GM12878 (cell line): ENCODE measurements around the gene ASIC4. TPM values are rescaled to one million over a fixed set of nuclear protein-coding genes. Genes with fewer than 3 reads are reported as not detected.

Experiments
- ATAC-seq: fragments of 200-7000 bp; cut with Tn5 transposase; 3 replicates; pipeline ENCODE4 v1.9.1; 2020; ENCODE audit warnings: mild to moderate bottlenecking, moderate library complexity
- BruUV-seq: library from RNA; stranded (reverse); fragments of 400-500 nt; replicated peaks from 2 replicates; lab custom pipeline; 2021; lab: Mats Ljungman, UMichigan
- CTCF ChIA-PET: fragments of 300-600 bp; sonication (Branson Sonifier 250); formaldehyde crosslinking; extraction: SDS; loops from one replicate; lab custom pipeline; 2021; ENCODE audit warnings: inconsistent platforms; lab: Yijun Ruan, JAX
- POLR2A ChIA-PET: fragments of 350-600 bp; formaldehyde crosslinking; extraction: SDS; loops from one replicate; lab custom pipeline; 2021; ENCODE audit warnings: inconsistent platforms; lab: Charles Lee
- RAD21 ChIA-PET: fragments of 300-600 bp; sonication (Branson Sonifier 250); formaldehyde crosslinking; loops from one replicate; lab custom pipeline; 2023; ENCODE audit warnings: antibody characterized with exemption; ENCODE audit not compliant: unreplicated experiment; lab: Charles Lee
- SMC1A ChIA-PET: fragments of 300-600 bp; sonication (Branson Sonifier 250); formaldehyde crosslinking; loops from one replicate; lab custom pipeline; 2023; ENCODE audit not compliant: unreplicated experiment, uncharacterized antibody; lab: Charles Lee
- DNase-seq: peaks from one replicate; pipeline ENCODE4 v3.0.0-alpha.2; 2011; ENCODE audit warnings: low read depth, low spot score
- FAIRE-seq: peaks from 3 replicates; lab custom pipeline; 2011; peaks lifted over from hg19 to GRCh38; lab: Jason Lieb, UNC
- H2AFZ ChIP-seq: 2 replicates; pipeline ENCODE4 v1.6.0; 2011; ENCODE audit warnings: low read depth, low read length, control low read depth; ENCODE audit not compliant: control insufficient read depth
- H3K27ac ChIP-seq: 2 replicates; pipeline ENCODE4 v1.5.1; 2011; ENCODE audit warnings: control low read depth; ENCODE audit not compliant: control insufficient read depth, insufficient read depth
- H3K27me3 ChIP-seq, 2 experiments: replicated peaks in 1 of 2; 2 replicates each; pipeline versions ENCODE4 v1.6.0 to v1.6.1; 2011; ENCODE audit warnings: low read length in 1 of 2; ENCODE audit not compliant: control insufficient read depth in 2 of 2, insufficient read depth in 2 of 2
- H3K36me3 ChIP-seq, 2 experiments: 2 replicates each; pipeline ENCODE4 v1.5.1; 2011; ENCODE audit warnings: low read length in 1 of 2; ENCODE audit not compliant: control insufficient read depth in 2 of 2, insufficient read depth in 2 of 2
- H3K4me1 ChIP-seq: 2 replicates; pipeline ENCODE4 v1.6.1; 2011; ENCODE audit warnings: mild to moderate bottlenecking, low read length, moderate library complexity, mixed read lengths; ENCODE audit not compliant: control insufficient read depth, insufficient read depth
- H3K4me2 ChIP-seq: 2 replicates; pipeline ENCODE4 v1.6.0; 2011; ENCODE audit warnings: control low read depth; ENCODE audit not compliant: control insufficient read depth, insufficient read depth
- H3K4me3 ChIP-seq: fragments of 200-600 bp; sonication (generic); 2 replicates; pipeline ENCODE4 v1.5.1; 2016
- H3K79me2 ChIP-seq: 2 replicates; pipeline ENCODE4 v1.6.0; 2011; ENCODE audit warnings: low read length; ENCODE audit not compliant: control insufficient read depth, insufficient read depth
- H3K9ac ChIP-seq: 2 replicates; pipeline ENCODE4 v1.8.0; 2011; ENCODE audit warnings: low read length, control low read depth, mixed read lengths; ENCODE audit not compliant: control insufficient read depth, insufficient read depth
- H3K9me3 ChIP-seq: replicated peaks from 3 replicates; pipeline ENCODE4 v1.5.1; 2011; ENCODE audit warnings: mild to moderate bottlenecking, low read length; ENCODE audit not compliant: control insufficient read depth, insufficient read depth
- H4K20me1 ChIP-seq: 2 replicates; pipeline ENCODE4 v1.6.0; 2011; ENCODE audit not compliant: control insufficient read depth, insufficient read depth
- CBX5 ChIP-seq: sonication (generic); IDR thresholded peaks from 2 replicates; pipeline ENCODE4 v1.6.1; 2016; ENCODE audit warnings: low read depth, moderate library complexity, mild to moderate bottlenecking, inconsistent platforms
- RAD51 ChIP-seq: fragments of 450-650 bp; IDR thresholded peaks from 2 replicates; pipeline ENCODE4 v1.6.1; 2016; ENCODE audit warnings: moderate library complexity, mild to moderate bottlenecking, inconsistent platforms
- SMAD1 ChIP-seq: fragments of 450-650 bp; IDR thresholded peaks from 2 replicates; pipeline ENCODE4 v1.6.1; 2018; ENCODE audit warnings: mild to moderate bottlenecking, low read depth; ENCODE audit not compliant: partially characterized antibody
- SREBF1 ChIP-seq: IDR thresholded peaks from 2 replicates; pipeline ENCODE4 v1.6.1; 2012; ENCODE audit warnings: mild to moderate bottlenecking, low read length
- TBL1XR1 ChIP-seq: IDR thresholded peaks from 2 replicates; pipeline ENCODE4 v1.6.1; 2012; ENCODE audit warnings: low read depth, low read length, improper control_type of control experiment
- ZNF384 ChIP-seq: IDR thresholded peaks from 2 replicates; pipeline ENCODE4 v1.6.1; 2012; ENCODE audit warnings: low read depth, mild to moderate bottlenecking, low read length, improper control_type of control experiment, borderline replicate concordance
- WGBS: methylation state at CpG from one replicate; pipeline ENCODE4 v1.1.6; 2016; ENCODE audit warnings: low lambda C conversion rate; ENCODE audit not compliant: insufficient replicate concordance, insufficient coverage; ENCODE audit errors: missing lambda C conversion rate; 5-methylcytosine and 5-hydroxymethylcytosine counted together
- in situ Hi-C: fragments of 300-500 bp; cut with MboI; formaldehyde crosslinking; loops from 9 replicates; pipeline ENCODE4 v1.14.3; 2018; ENCODE audit warnings: mixed read lengths
- intact Hi-C: fragments of 100-400 bp; cut with micrococcal nuclease; formaldehyde crosslinking; loops from one replicate; pipeline ENCODE4 v1.14.2; 2022; ENCODE audit not compliant: unreplicated experiment
- polyA plus RNA-seq, 11 experiments: library from polyadenylated mRNA; depleted of rRNA in 4 of 11; unstranded in 6 of 11; stranded (reverse) in 5 of 11; fragments of >200 nt; fragmentation: Nextera tagmentation in 4 of 11; fragmentation: Illumina TruSeq in 1 of 11; extraction: Ambion mirVana in 4 of 11; extraction: Trizol in 1 of 11; gene quantifications; 1 replicate in 1 of 11; 2 replicates in 10 of 11; pipeline versions ENCODE4 v1.2.1 to v1.2.3, GENCODE V29; 2011 to 2016; ENCODE audit warnings: inconsistent platforms in 2 of 11, missing spikeins in 2 of 11, low read depth in 1 of 11
- total RNA-seq, 4 experiments: library from RNA; depleted of rRNA in 3 of 4; stranded (reverse); fragments of >200 nt in 3 of 4; fragmentation: Illumina TruSeq in 1 of 4; extraction: Trizol in 1 of 4; gene quantifications; 2 replicates each; pipeline versions ENCODE4 v1.2.1 to v1.2.3, GENCODE V29; 2013 to 2021

Gene ASIC4
- total and polyA plus RNA-seq, 10 of the 15 experiments (the other 5 are each of a cell fraction or from before 2014, with no cell fraction given): 0.01 TPM; not detected in 9

- H3K79me2 ChIP-seq: no peaks in the 10 kb centered on the region
- H3K9me3 ChIP-seq: no peaks in the 10 kb centered on the region
- H3K9ac ChIP-seq: no peak overlapping the region
- no peaks in the 10 kb centered on the region; a peak in 2 of 4 replicates for H3K27me3 ChIP-seq
- H3K36me3 ChIP-seq: no peaks in the 10 kb centered on the region
- in situ Hi-C loops (no loop called here), intact Hi-C loops (loop anchor here (10.0 kb wide), 1 partner anchor 160 kb away; no protein-coding TSS in a partner anchor)
- no peaks in the 10 kb centered on the region for H4K20me1 ChIP-seq
- BruUV-seq: no TSS peak
- no peak for FAIRE-seq
- ChIA-PET POLR2A (no interaction called here), RAD21 (interaction anchor here (0.7 kb wide), 1 partner anchor 323 kb away, joined by 3 read pairs; no protein-coding TSS in a partner anchor), CTCF (interaction anchor here (0.8 to 4.0 kb wide), 2 partner anchors 25 to 53 kb away, joined by 4 to 25 read pairs; no protein-coding TSS in a partner anchor), SMC1A (no interaction called here)
- 12% methylated on average over 6 of the region's 6 CpGs for WGBS
- TF ChIP-seq SREBF1: no peak
- TF ChIP-seq TBL1XR1: no peak
- no peak for TF ChIP-seq CBX5
- no peak for TF ChIP-seq RAD51
- TF ChIP-seq ZNF384: no peak
- no peak for TF ChIP-seq SMAD1
- H3K4me3 ChIP-seq: no peak overlapping the region
- ATAC-seq: no peak
- no peak overlapping the region for H2AFZ ChIP-seq
- no peak overlapping the region for H3K4me2 ChIP-seq
- no peak overlapping the region for H3K27ac ChIP-seq
- no peak for DNase-seq
- H3K4me1 ChIP-seq: no peaks in the 10 kb centered on the region
These were observed 39.0 kb upstream of the ASIC4 start for GRCh38 chr2:219475278-219475677.
